PC-9 (cell line): Measurements from ENCODE around the gene NAA20.

ENCODE experiments used
- EZH2 ChIP-seq: fragments of 200-600 bp; sonication (generic); IDR thresholded peaks from 2 replicates; pipeline ENCODE4 v1.8.0; 2017; ENCODE audit warnings: antibody characterized with exemption, low read depth
- TF ChIP-seq, protein P1 (sequence below): fragments of 200-600 bp; sonication (generic); conservative IDR thresholded peaks from 2 replicates; pipeline ENCODE4 v1.6.1; 2017; ENCODE audit warnings: mixed run types, antibody characterized with exemption, mild to moderate bottlenecking, moderate library complexity

DNA sequence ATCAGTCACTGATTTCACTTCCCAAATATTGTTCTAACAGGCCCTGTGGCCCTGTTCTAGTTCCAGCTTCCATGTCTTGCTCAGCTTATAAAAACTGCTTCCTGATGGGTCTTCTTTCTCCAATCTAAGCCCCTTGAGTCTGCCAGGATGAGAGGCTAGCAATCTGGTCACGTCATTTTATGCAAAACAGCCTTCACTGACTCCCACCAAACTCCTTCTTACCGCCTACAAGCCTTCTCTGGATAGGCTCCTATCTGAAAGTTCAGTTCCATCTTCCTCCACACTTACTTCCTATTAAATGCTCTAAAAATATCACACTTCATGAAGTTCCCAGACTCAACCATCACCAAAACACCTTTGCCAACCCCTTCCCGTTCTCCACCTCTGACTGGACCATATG, 19.6 kb downstream of the NAA20 start:
- TF ChIP-seq, protein P1, sequence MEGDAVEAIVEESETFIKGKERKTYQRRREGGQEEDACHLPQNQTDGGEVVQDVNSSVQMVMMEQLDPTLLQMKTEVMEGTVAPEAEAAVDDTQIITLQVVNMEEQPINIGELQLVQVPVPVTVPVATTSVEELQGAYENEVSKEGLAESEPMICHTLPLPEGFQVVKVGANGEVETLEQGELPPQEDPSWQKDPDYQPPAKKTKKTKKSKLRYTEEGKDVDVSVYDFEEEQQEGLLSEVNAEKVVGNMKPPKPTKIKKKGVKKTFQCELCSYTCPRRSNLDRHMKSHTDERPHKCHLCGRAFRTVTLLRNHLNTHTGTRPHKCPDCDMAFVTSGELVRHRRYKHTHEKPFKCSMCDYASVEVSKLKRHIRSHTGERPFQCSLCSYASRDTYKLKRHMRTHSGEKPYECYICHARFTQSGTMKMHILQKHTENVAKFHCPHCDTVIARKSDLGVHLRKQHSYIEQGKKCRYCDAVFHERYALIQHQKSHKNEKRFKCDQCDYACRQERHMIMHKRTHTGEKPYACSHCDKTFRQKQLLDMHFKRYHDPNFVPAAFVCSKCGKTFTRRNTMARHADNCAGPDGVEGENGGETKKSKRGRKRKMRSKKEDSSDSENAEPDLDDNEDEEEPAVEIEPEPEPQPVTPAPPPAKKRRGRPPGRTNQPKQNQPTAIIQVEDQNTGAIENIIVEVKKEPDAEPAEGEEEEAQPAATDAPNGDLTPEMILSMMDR, result no peak
- TF ChIP-seq EZH2, result no peak
